ENCODE data around the gene RYR3.

Gene RYR3

GRCh38 chr15:33438396-33438795, 127.6 kb downstream of the RYR3 start:
- Histone ChIP-seq H3K79me2 (ENCODE audit: control insufficient read depth, insufficient read depth, low read length, poor library complexity) (no peaks in the 10 kb centered on the region), H2BK120ac (ENCODE audit: insufficient read depth, low read length, poor library complexity) (no peak overlapping the region), H2BK5ac (ENCODE audit: low read depth, low read length, poor library complexity) (no peak overlapping the region), H3K14ac (ENCODE audit: low read length) (no peak overlapping the region), H4K8ac (ENCODE audit: low read depth, low read length) (no peak overlapping the region), H3K4ac (ENCODE audit: low read depth, low read length) (no peak overlapping the region), H3K27ac (ENCODE audit: low read depth, low read length) (no peak overlapping the region), H2BK12ac (ENCODE audit: low read length) (no peak overlapping the region), H3K4me3 (ENCODE audit: low read depth, low read length) (no peak overlapping the region), H2AFZ (ENCODE audit: insufficient read depth, low read length, poor library complexity) (no peak overlapping the region), H3K4me1 (ENCODE audit: control insufficient read depth in 1 of 2, insufficient read depth in 2 of 2, low read length in 2 of 2) (peaks cover 2 to 3% of the 10 kb centered on the region in 2 experiments), H3K18ac (ENCODE audit: low read length) (no peak overlapping the region), H3K9ac (ENCODE audit: low read length) (no peak overlapping the region), H2AK5ac (ENCODE audit: low read length) (no peak overlapping the region), H3K36me3 (ENCODE audit: control insufficient read depth in 1 of 2, insufficient read depth in 2 of 2, low read length in 2 of 2) (no peaks in the 10 kb centered on the region), H3K23ac (ENCODE audit: low read length) (no peak overlapping the region), H3K27me3 (ENCODE audit: insufficient read depth, low read length) (no peaks in the 10 kb centered on the region), H4K91ac (ENCODE audit: low read depth, low read length) (no peak overlapping the region), H3K9me3 (ENCODE audit: insufficient read depth, low read depth, low read length) (no peaks in the 10 kb centered on the region), H3K4me2 (ENCODE audit: low read length) (no peak overlapping the region), H4K12ac (ENCODE audit: low read depth, low read length) (no peak overlapping the region), H3K79me1 (ENCODE audit: low read length) (no peaks in the 10 kb centered on the region)
- DNase-seq: no peak
- no CpG with 5 or more reads among the region's 3 CpGs for WGBS (ENCODE audit: extremely low coverage, insufficient coverage, insufficient read length)

GRCh38 chr15:33440900-33441299, 130.1 kb downstream of the RYR3 start:
- no peaks in the 10 kb centered on the region for H3K36me3 ChIP-seq (ENCODE audit: control insufficient read depth in 1 of 2, insufficient read depth in 2 of 2, low read length in 2 of 2)
- H3K9me3 ChIP-seq (ENCODE audit: insufficient read depth, low read depth, low read length): no peaks in the 10 kb centered on the region

GRCh38 chr15:33442449-33442848, 131.7 kb downstream of the RYR3 start:
- Histone ChIP-seq H2BK120ac (ENCODE audit: insufficient read depth, low read length, poor library complexity) (no peak overlapping the region), H3K14ac (ENCODE audit: low read length) (no peak overlapping the region)
- WGBS (ENCODE audit: extremely low coverage, insufficient coverage, insufficient read length): no CpG with 5 or more reads among the region's 3 CpGs

More at GRCh38 chr15:33440900-33441299, 130.1 kb downstream of the RYR3 start:
- H3K27me3 ChIP-seq (ENCODE audit: insufficient read depth, low read length): no peaks in the 10 kb centered on the region
- no peak overlapping the region for H3K18ac ChIP-seq (ENCODE audit: low read length)
- no peak overlapping the region for H2AK5ac ChIP-seq (ENCODE audit: low read length)
- H3K14ac ChIP-seq (ENCODE audit: low read length): no peak overlapping the region
- H3K4me1 ChIP-seq (ENCODE audit: control insufficient read depth in 1 of 2, insufficient read depth in 2 of 2, low read length in 2 of 2): peaks cover 2 to 3% of the 10 kb centered on the region in 2 experiments
- DNase-seq: no peak
- no peaks in the 10 kb centered on the region for H3K79me1 ChIP-seq (ENCODE audit: low read length)
- no peak overlapping the region for H2BK120ac ChIP-seq (ENCODE audit: insufficient read depth, low read length, poor library complexity)
- no peak overlapping the region for H3K23ac ChIP-seq (ENCODE audit: low read length)
- H3K4me2 ChIP-seq (ENCODE audit: low read length): no peak overlapping the region
- H3K4me3 ChIP-seq (ENCODE audit: low read depth, low read length): no peak overlapping the region
- H3K27ac ChIP-seq (ENCODE audit: low read depth, low read length): no peak overlapping the region
- H4K12ac ChIP-seq (ENCODE audit: low read depth, low read length): no peak overlapping the region
- no peak overlapping the region for H2BK12ac ChIP-seq (ENCODE audit: low read length)
- no peak overlapping the region for H2AFZ ChIP-seq (ENCODE audit: insufficient read depth, low read length, poor library complexity)
- WGBS (ENCODE audit: extremely low coverage, insufficient coverage, insufficient read length): no CpG with 5 or more reads among the region's 4 CpGs
- H4K91ac ChIP-seq (ENCODE audit: low read depth, low read length): no peak overlapping the region
- H2BK5ac ChIP-seq (ENCODE audit: low read depth, low read length, poor library complexity): no peak overlapping the region
- no peak overlapping the region for H4K8ac ChIP-seq (ENCODE audit: low read depth, low read length)
- no peak overlapping the region for H3K9ac ChIP-seq (ENCODE audit: low read length)
- no peaks in the 10 kb centered on the region for H3K79me2 ChIP-seq (ENCODE audit: control insufficient read depth, insufficient read depth, low read length, poor library complexity)
- no peak overlapping the region for H3K4ac ChIP-seq (ENCODE audit: low read depth, low read length)

GRCh38 chr15:33443708-33444107, 132.9 kb downstream of the RYR3 start:
- Histone ChIP-seq H4K12ac (ENCODE audit: low read depth, low read length) (no peak overlapping the region), H3K36me3 (ENCODE audit: control insufficient read depth in 1 of 2, insufficient read depth in 2 of 2, low read length in 2 of 2) (no peaks in the 10 kb centered on the region), H3K4me1 (ENCODE audit: control insufficient read depth in 1 of 2, insufficient read depth in 2 of 2, low read length in 2 of 2) (peaks cover 3 to 9% of the 10 kb centered on the region in 2 experiments), H2AFZ (ENCODE audit: insufficient read depth, low read length, poor library complexity) (no peak overlapping the region), H4K91ac (ENCODE audit: low read depth, low read length) (no peak overlapping the region), H4K8ac (ENCODE audit: low read depth, low read length) (no peak overlapping the region), H3K18ac (ENCODE audit: low read length) (no peak overlapping the region), H3K9me3 (ENCODE audit: insufficient read depth, low read depth, low read length) (no peaks in the 10 kb centered on the region), H3K14ac (ENCODE audit: low read length) (no peak overlapping the region), H3K4me2 (ENCODE audit: low read length) (no peak overlapping the region), H3K9ac (ENCODE audit: low read length) (no peak overlapping the region), H3K79me1 (ENCODE audit: low read length) (peaks cover 3% of the 10 kb centered on the region), H3K23ac (ENCODE audit: low read length) (no peak overlapping the region), H2AK5ac (ENCODE audit: low read length) (no peak overlapping the region), H3K27ac (ENCODE audit: low read depth, low read length) (no peak overlapping the region), H3K79me2 (ENCODE audit: control insufficient read depth, insufficient read depth, low read length, poor library complexity) (no peaks in the 10 kb centered on the region), H3K27me3 (ENCODE audit: insufficient read depth, low read length) (no peaks in the 10 kb centered on the region), H2BK5ac (ENCODE audit: low read depth, low read length, poor library complexity) (no peak overlapping the region), H3K4ac (ENCODE audit: low read depth, low read length) (no peak overlapping the region), H3K4me3 (ENCODE audit: low read depth, low read length) (no peak overlapping the region), H2BK120ac (ENCODE audit: insufficient read depth, low read length, poor library complexity) (no peak overlapping the region), H2BK12ac (ENCODE audit: low read length) (no peak overlapping the region)
- DNase-seq: no peak
- WGBS (ENCODE audit: extremely low coverage, insufficient coverage, insufficient read length): no CpG with 5 or more reads among the region's 1 CpG

More at GRCh38 chr15:33442449-33442848, 131.7 kb downstream of the RYR3 start:
- Histone ChIP-seq H2AK5ac (ENCODE audit: low read length) (no peak overlapping the region), H4K91ac (ENCODE audit: low read depth, low read length) (no peak overlapping the region), H2BK5ac (ENCODE audit: low read depth, low read length, poor library complexity) (no peak overlapping the region), H3K23ac (ENCODE audit: low read length) (no peak overlapping the region), H3K4ac (ENCODE audit: low read depth, low read length) (no peak overlapping the region), H3K79me1 (ENCODE audit: low read length) (peaks cover 3% of the 10 kb centered on the region), H3K79me2 (ENCODE audit: control insufficient read depth, insufficient read depth, low read length, poor library complexity) (no peaks in the 10 kb centered on the region), H3K27ac (ENCODE audit: low read depth, low read length) (no peak overlapping the region), H4K12ac (ENCODE audit: low read depth, low read length) (no peak overlapping the region), H3K9ac (ENCODE audit: low read length) (no peak overlapping the region), H3K27me3 (ENCODE audit: insufficient read depth, low read length) (no peaks in the 10 kb centered on the region), H2BK12ac (ENCODE audit: low read length) (no peak overlapping the region), H3K4me1 (ENCODE audit: control insufficient read depth in 1 of 2, insufficient read depth in 2 of 2, low read length in 2 of 2) (peaks cover 2 to 6% of the 10 kb centered on the region in 2 experiments), H4K8ac (ENCODE audit: low read depth, low read length) (no peak overlapping the region), H3K36me3 (ENCODE audit: control insufficient read depth in 1 of 2, insufficient read depth in 2 of 2, low read length in 2 of 2) (no peaks in the 10 kb centered on the region), H2AFZ (ENCODE audit: insufficient read depth, low read length, poor library complexity) (no peak overlapping the region), H3K18ac (ENCODE audit: low read length) (no peak overlapping the region), H3K9me3 (ENCODE audit: insufficient read depth, low read depth, low read length) (no peaks in the 10 kb centered on the region), H3K4me2 (ENCODE audit: low read length) (no peak overlapping the region), H3K4me3 (ENCODE audit: low read depth, low read length) (no peak overlapping the region)
- no peak for DNase-seq
